Stimulated activated CD8-positive, alpha-beta memory T cell treated with anti-CD3 and anti-CD28 coated beads, Interleukin-12 subunit alpha, Interleukin-12 subunit beta, amount 100 ng/mL, for 4 hours (primary cell): ENCODE results near the gene ATAD3B.
A peak's percentile ranks its signal among the peaks of the same experiment; 100 is the strongest.

Experiments used
- DNase-seq: peaks from one replicate; pipeline ENCODE4 v3.0.0-alpha.2; 2020; ENCODE audit warnings: low read depth

Gene ATAD3B

GRCh38 chr1:1535201-1536018 is 63.8 kb downstream of the ATAD3B start:
- DNase-seq = no peak

GRCh38 chr1:1536019-1536937 is 64.7 kb downstream of the ATAD3B start:
- DNase-seq = no peak

GRCh38 chr1:1536938-1537546 is 65.5 kb downstream of the ATAD3B start:
- no peak for DNase-seq

- DNase-seq = no peak
These were observed 66.2 kb downstream of the ATAD3B start for GRCh38 chr1:1537626-1538250.

GRCh38 chr1:1538334-1538733 is 66.8 kb downstream of the ATAD3B start:
- no peak for DNase-seq

- DNase-seq = no peak
These were observed 67.4 kb downstream of the ATAD3B start for GRCh38 chr1:1538989-1539309.

- no peak for DNase-seq
These were observed 67.9 kb downstream of the ATAD3B start for GRCh38 chr1:1539310-1540089.

GRCh38 chr1:1540090-1540817 is 68.7 kb downstream of the ATAD3B start, which contains the start of gene TMEM240:
Gene TMEM240, minus strand, starts transcription at chr1:1540624. Its CDS starts 278 bp downstream, at chr1:1540346.
- peak; percentile 31 for DNase-seq

GRCh38 chr1:1540818-1541628 is 69.5 kb downstream of the ATAD3B start:
- DNase-seq = no peak

- no peak for DNase-seq
These were observed 70.6 kb downstream of the ATAD3B start for GRCh38 chr1:1541956-1542765.

GRCh38 chr1:1542766-1543705 is 71.5 kb downstream of the ATAD3B start:
- DNase-seq = no peak

GRCh38 chr1:1543706-1544099 is 72.1 kb downstream of the ATAD3B start:
- DNase-seq = no peak

- no peak for DNase-seq
These were observed 73.0 kb downstream of the ATAD3B start for GRCh38 chr1:1544544-1544943.
